ENCODE results near the gene CARS1.

CARS1 gene

DNA sequence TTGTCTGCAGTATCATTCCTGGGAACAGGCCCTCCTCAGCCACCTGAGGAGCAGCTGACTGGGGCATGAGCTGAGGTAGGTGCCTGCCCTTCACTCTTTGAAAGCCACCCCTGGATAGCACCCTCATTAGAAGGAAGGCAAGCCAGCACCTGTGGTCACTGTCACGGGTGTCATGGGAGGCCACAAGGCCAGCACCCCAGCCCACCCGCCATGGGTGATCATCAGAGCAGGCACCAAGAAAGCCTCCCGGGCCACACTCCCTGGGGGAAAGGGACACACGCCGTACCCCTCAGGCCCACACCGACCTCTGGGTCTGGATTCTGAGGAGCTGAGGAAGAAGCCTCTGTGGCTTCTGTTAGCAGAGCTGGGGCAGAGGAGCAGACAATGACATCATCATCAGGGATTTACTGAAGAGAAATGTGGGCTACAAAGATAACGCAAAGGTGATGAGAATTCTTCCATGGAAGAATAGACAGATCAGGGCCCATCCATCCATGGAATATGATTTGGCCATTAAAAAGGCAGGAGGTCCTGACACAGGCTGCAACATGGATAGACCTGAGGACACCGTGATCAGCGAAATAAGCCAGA, 48.4 kb downstream of the CARS1 start:
- DNase-seq (ENCODE audit: low read depth): no peak

DNA sequence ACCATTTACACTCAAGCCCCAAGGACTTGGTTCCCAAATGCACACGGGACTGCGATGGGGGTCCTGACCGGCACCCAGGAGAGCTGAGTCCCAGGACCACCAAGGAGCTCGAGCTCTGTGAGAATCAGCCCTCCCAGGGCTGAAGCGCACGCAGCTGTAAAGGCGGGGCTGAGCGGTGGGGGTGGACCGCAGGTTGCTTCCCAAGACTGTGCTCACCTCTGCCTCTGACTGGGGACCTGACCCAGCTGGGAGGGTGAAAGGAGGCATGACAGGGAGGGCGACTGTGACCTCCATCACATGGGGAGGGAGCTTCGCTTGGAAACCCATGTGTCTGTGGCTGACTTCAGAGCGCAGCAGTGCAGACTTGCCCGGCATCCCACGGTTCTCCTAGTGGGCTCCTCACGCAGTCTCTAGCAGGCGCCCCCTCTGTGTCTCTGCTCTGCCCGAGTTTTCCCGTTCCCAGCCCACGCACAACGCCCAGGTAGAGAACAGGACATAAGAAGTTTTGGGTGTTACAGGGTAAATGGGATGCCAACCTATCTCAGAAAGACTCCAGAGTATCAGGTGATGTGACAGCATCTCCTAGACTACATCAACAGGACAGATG, 49.7 kb downstream of the CARS1 start:
- no peak for DNase-seq (ENCODE audit: low read depth)

DNA sequence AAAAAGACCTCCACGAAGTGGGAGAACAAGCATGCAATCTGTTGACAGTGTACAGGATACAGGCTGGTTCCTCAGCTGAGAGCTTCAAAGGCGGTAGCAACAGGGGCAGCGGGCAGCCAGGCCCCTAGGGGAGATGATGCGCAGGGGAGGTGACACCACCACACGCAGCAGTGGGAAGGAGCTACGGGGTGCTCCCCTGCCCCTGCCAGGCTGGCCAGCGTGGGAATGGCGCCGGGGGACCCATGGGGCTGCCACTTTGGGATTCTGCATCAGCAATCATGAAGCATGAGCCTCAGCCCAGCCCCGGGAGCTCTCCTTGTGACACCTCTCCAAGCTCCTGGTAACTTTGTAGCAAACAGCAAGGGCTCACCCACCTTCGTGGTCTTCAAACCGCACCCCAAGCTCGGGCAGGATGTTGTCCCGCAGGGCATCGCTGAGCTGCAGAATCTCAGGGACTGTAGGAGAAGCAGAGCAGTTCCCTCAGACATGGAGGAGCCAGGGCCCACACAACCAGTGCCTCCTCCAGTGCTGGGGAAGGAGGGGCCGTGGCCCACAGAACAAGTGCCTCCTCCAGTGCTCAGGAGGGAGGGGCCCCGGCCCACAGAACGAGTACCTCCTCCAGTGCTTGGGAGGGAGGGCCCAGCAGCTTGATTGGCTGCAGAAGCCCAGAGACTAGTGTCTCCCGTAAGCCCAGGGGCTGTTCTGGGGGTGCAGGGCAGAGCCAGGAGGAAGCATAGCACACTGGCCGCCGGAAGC, 50.5 kb downstream of the CARS1 start:
- DNase-seq (ENCODE audit: low read depth): no peak

DNA sequence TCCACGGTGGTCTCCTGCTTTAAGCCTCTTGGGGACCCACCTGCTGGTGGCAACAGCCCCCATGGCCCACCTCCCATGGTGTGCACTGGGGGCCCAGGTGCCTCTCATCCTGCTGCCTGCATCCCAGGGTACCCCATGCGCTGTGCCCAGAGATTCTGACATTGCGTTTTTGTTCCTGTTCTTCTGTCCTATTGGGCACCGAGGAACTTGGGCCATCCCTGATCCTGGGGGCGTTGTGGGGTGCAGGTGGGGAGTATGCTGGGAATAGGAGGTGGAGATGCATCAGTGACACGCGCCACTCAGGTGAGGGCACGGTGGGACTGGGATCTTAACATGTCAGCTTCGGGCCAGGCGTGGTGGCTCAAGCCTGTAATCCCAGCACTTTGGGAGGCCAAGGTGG, 52.7 kb downstream of the CARS1 start:
- no peak for DNase-seq (ENCODE audit: low read depth)

DNA sequence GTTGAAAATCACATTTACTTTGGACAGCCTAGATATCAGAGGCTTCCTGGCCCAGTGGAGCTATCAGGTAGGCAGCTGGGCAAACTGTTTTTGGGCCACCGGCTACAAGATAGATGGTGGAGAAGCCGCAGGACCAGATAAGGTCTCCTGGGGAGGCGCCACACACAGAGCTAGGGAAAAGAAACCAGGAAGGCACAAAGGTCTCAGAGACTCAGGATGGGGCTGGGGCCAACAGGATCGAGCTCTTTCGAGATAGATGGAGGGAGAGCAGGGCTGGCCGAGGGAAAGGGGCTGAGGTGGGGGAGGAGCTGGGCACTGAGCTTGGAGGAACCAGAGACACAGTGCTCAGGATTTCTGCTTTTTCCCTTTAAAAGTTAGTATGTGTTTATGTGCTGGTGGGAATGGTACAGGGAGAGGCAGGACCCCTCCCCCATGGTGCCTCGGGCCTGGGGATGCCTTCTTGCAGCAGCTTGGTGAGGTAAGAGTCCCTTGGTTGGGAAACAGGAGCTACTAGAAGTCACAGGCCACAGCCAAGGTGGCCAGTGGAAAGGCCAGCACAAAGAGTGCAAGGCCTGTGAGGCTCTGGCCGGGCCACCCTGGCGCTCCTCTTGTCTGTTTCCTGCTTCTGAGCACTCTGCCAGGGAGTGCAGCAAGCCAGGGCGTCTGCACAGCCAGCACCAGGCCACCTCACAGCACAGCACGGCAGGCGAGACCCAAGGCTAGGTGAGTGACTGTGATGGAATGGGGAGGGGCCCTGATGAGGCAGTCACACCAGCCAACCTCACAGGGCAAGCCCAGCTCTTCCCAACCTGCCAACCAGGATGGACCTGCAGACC, 53.6 kb downstream of the CARS1 start:
- no peak for DNase-seq (ENCODE audit: low read depth)

DNA sequence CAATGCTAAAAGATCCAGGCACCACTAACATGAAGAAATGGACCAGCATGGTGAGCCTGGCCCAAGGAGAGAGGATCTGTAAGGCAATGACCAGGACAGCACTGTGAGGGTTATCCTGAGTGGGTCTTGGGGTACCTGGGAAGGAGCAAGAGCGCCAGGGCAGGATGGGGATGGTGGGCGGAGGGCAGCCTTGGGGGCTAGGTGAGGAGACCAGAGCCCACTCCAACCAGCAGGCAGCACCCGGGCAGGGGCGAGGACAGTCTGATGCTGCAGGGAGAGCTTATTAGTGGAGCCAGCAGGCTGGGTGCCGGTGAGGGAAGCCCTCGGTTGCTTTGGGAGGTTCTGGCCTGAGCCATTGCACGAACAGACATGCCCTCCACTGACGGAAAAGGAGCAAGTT, 54.4 kb downstream of the CARS1 start:
- DNase-seq (ENCODE audit: low read depth): no peak

DNA sequence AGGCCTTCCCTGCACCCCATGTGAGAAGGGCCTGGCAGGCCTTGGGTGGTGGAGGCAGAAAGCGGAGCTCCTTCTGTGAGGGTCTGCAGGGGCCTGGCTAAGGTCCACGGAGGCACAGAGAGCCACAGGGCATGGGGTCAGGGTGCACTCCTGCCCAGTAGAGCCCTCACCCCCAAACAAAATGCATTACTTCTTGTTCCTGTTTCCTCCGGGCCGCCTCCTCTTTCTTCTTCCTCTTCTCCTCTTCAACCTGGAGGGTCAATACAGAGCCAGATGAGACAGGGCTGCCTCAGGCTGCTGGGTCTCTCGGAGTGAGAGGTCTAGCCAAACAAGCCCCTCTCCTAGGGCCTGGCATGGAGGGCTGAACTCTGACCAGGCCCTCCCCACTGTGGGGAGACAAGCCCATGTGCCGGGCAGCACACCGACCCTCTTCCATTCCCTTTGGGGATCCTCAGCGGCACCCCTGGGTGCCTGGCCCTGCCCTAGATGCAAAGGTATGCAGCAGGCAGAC, 54.8 kb downstream of the CARS1 start:
- DNase-seq (ENCODE audit: low read depth): no peak

DNA sequence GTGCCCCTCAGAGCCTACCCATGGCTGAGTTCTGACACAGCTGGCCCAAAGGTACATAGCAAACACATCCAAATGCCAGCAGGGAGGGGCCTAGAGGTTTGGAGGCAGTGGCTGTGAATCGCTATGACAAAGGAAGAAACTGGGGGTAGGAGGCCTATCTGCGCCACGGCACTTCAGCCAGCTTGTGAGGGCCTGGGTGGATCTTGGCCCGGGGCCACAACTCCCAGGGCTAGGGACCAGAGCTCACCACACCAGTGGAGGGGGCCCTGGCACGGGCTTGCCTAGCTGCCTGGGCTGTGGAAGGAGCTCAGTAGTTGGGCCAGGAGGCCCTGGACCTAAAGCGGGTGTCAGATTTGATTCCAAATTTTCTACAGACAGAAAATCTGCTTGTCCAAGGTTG, 55.7 kb downstream of the CARS1 start:
- DNase-seq (ENCODE audit: low read depth): no peak

DNA sequence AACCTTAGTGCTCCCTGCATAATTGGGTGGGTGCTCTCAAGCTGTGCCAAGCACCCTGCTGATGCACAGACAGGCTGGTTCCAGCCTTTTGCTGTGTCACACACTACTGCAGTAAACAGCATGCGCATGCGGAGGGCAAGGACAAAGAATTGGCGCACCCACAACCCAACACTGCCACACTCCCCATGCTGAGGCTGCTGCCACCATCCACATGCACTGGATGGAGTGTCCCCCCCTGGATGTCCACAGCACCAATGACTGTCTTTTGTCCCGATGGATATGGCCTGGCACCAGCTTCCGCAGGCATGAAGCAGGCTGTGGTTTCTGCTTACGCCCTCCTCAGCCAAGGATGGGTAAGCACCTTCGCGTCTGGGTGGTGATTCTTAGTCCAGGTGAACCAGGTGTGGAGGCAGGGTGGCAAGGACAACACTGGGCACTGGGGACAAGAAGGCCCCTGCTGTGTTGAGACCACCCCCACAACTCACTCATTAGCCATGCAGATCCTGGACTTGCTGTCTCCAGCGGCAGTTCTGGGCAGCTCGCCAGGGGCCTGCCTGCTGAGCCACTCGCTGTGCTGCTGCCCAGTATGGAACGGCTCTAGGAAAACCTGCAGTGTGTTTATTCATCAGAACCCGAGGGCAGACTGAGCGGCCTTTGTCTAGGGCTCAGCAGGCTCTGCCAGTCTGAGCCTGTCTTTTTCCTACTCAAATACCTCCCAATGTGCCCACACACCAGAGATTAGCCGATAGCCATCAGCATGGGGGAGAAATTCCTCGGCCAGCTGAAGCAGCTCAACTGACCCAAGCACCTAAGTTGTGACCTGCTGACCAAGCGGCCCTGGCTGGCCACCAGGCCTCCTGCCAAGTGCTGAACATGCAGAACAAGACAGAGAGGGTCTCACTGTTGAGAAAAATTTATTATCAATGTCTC, 56.9 kb downstream of the CARS1 start:
- no peak for DNase-seq (ENCODE audit: low read depth)

DNA sequence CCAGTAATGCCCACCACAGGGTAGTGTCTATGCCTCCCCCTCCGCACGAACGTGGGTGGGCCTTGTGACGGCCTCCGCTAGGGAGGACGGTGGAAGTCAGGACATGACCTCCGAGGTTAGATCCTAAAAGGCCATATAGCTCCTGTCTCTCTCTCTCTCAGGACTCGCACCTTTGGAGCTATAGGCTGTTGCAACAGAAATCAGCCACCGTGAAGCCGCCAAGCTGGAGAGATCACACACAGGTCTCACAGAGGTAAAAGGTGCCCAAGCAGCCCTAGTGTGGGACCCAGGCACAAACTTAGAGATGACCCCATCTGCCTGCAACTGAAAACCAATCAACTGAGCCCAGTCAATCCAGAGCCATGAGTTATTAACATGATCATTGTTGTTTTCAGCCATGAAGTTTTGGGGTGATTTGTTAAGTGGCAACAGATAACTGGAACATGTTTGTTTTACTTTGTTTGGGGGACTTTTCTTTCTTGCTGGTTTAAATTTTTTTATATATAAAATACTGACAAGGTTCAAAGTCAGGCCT, 57.7 kb downstream of the CARS1 start:
- no peak for DNase-seq (ENCODE audit: low read depth)

DNA sequence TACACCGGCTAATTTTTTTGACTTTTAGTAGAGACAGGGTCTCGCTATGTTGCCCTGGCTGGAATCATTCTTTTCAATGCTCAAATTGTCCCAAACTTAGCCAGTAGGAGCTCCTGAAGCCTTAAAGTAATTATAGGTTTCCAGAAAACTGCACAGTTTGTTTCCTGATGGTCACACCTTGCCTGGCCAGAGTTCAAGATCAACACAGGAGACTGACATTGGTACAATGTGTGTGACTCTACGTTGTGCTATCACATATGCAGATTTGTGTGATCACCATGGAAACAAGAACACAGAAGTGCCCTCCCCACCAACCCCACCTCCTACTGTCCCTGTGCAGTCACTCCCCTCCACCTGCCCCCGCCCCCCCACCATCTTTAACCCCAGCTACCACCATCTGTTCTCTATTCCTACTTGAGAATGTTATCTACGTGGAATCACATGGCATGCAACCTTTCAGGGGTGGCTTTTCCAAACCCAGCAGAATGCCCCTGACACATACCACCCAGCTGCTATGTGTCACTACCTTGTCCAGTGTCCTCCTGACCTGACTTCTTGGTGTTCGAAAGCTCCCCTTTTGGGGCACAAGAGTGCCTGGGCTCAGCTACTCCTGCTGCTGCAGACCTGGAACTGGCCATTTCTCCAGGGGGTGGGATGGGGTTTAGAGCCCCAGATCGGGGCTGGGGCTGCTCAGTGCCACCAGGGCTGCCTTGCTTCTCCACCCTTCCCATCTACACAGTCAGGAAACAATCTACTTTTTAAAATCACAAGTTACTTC, 59.0 kb downstream of the CARS1 start:
- DNase-seq (ENCODE audit: low read depth): no peak

DNA sequence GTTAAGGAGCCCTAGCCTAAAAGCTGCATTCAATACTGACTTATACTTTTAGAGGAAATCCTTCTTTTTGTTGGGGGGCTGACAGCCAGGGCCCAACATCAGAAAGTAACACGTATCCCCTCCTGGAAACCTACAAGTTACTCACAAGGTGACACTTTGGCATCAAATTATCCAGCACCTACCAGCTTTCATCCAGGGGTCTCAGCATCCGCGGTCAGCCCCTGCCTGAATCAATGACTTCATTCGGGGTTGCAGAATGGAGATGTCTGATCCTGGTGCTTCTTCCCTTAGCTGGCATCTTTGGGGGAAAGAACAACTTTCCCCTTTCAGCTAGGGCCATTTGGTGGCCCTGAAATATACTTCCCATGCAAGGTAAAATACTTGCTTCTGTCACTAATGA, 59.8 kb downstream of the CARS1 start:
- DNase-seq (ENCODE audit: low read depth): no peak

DNA sequence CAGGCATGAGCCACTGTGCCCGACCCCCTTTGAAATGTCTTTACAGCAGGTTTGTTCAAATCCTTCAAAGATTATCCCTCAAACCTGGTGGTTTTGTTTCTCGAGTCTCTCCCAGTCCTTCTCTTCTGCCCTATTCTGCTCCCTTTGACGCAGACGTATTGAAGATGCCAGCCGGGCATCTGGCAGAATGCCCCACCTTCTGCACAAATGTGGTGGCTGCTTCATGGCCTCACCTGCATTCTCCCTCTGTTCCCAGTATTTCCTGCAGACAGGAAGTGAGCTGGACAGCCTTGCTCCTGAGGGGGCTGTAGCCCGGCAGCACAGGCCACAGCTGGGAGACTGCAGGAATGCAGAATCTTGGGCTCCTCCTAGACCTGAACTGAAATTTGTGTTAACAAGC, 60.2 kb downstream of the CARS1 start:
- DNase-seq (ENCODE audit: low read depth): no peak

DNA sequence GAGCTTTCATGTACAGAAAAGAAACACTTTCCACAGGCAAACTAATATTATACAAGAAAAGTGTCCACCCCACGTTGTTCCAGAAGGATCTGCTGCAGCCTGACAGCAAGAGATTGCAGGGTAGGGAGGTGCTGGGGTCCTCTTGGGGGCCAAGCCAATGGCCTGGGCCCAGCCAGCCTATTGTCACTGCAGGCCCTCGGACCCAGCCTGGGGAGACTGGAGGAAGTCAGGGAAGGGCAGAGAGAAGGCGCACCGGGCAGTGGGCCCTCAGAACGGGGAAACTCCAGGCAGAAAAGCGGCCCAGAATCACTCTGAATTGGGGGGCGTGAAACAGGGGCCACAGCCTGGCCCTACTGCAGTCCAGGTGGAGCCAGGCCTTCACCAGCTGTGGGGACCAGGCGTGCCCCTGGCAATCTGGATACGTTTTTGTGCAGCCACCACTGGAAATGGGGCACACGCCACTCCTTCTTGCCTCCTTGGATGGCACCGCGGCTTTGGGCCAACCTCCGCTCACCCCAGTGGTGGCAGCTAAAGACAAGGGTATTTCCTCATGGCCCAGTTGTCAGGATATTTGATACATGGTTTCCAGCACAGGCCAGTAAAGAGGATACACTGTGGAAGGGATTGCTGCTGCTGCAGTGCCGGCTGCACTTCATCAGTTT, 61.2 kb downstream of the CARS1 start:
- no peak for DNase-seq (ENCODE audit: low read depth)

DNA sequence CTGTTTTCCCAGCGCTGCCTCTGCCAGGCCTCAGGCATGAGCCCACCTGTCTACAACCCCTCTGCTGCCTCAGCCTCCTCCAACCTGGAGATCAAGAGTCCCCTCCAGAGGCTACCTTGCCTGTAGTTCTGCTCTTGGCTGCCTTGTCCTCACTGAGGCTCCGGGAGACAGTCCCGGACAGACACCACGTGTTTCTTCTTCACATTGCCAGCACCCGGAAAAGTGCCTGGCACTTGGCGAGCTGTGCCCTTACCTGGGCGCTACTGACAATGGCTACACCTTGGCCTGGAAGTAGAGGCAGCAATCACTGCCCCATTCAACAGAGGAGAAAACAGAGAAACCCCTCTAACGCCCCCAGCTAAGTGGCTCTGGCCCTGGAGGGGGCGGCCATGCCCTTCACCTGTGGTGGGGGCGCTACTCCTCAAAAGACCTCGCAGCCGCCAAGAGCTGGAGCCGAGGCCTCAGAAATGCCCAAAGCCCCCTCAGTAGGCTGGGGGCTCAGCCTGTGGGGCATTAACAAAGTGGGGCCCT, 62.1 kb downstream of the CARS1 start:
- no peak for DNase-seq (ENCODE audit: low read depth)

DNA sequence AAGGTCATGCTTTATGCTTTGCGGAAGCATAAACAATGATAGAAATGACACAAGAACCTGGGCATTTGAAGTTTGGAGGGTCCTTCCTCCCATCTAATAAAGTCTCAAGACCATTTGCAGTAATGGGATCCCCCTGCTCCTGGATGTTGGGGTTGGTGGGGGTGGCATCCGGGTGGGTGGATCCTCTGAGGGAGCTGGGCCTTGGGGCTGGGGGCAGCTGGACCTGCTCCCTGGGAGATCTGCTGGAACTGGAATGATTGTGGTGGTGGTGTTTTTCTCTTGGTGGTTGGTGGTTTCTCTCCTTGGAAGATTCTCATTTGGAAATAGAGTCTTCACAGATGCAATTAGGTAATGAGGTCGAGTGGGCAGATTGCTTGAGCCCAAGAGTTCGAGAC, 62.9 kb downstream of the CARS1 start:
- no peak for DNase-seq (ENCODE audit: low read depth)

DNA sequence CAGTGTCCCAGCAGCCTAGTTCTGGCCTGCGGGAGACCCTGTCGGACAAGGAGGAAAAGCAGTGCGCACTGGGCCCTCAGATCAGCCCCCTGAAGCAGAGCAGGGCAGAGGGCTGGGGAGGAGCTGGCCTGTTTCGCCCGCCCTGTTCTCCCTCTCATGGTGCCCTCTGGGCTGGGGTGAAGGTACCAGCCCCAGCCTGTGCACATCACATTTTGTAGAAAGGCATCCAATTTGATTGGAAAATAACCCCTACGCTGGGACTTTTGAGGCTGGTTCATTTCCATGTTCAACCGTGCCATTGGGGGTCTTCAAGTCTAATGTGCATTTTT, 64.3 kb downstream of the CARS1 start:
- DNase-seq (ENCODE audit: low read depth): no peak

DNA sequence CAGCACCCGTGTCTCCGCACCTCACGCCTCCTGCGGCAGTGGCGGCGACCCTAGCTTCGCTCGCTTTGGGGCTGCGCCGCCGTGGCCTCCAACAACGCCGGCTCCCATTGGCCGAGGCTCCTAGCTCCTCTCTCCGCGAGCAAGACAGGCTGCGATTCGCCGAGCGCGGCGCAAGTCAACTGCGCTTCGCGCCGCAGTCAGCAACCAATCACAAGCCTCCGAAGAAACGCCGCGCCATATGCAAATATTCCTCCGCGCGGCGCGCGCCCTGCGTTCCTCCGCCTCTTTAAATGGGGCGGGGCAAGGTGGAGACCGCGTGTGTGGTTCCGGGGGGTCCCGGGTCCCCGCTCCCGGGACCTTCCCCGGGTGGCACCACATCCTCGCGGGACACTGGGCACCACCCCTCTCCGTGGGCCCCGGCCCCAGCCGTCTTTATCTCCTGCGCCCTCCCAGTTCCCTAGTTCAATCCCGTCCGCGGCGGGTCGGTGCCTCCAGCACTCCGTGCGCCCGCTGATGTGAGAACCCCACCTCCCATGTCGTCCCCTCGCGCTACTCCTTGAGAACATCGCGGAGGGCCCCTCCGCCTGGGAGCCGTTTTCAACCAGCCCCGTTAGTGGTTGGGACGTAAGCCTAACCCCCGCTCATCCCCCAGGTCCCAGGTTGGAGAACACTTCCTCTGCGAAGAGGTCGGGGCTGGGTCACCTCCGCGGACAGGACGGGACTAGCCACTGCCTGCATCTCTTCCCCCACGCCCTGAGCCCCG, 64.8 kb downstream of the CARS1 start, which contains the start of gene NAP1L4:
Gene NAP1L4, minus strand, starts transcription at position 96 of the 763 bp plus-strand sequence. CDS start 13,109 bp downstream, outside the sequence.
- DNase-seq (ENCODE audit: low read depth): peak; percentile 91

All from stimulated activated CD8-positive, alpha-beta memory T cell treated with anti-CD3 and anti-CD28 coated beads, Interleukin-15, amount 100 ng/mL, for 24 hours (primary cell).